ENCODE results near the gene FRMPD1. TPM values are rescaled to one million over a fixed set of nuclear protein-coding genes. Genes with fewer than 3 reads are reported as not detected.

The FRMPD1 gene
- total RNA-seq, 1 experiment from 2014 or later: 0.26 TPM

- no peak overlapping the region for H3K27ac Mint-ChIP-seq
- TF ChIP-seq ETV6 (CRISPR knock-in tag; IDR thresholded peaks at IDR 0.05) (no peak), OVOL2 (CRISPR knock-in tag; IDR thresholded peaks at IDR 0.05; ENCODE audit: borderline replicate concordance) (no peak)
- TF ChIP-seq, protein P1, sequence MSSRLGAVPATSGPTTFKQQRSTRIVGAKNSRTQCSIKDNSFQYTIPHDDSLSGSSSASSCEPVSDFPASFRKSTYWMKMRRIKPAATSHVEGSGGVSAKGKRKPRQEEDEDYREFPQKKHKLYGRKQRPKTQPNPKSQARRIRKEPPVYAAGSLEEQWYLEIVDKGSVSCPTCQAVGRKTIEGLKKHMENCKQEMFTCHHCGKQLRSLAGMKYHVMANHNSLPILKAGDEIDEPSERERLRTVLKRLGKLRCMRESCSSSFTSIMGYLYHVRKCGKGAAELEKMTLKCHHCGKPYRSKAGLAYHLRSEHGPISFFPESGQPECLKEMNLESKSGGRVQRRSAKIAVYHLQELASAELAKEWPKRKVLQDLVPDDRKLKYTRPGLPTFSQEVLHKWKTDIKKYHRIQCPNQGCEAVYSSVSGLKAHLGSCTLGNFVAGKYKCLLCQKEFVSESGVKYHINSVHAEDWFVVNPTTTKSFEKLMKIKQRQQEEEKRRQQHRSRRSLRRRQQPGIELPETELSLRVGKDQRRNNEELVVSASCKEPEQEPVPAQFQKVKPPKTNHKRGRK (CRISPR knock-in tag; IDR thresholded peaks at IDR 0.05; ENCODE audit: borderline replicate concordance): no peak
- POLR2A ChIA-PET: no interaction called here
- H3K36me3 Mint-ChIP-seq: no peaks in the 10 kb centered on the region
- DNase-seq (ENCODE audit: low spot score) (no peak), ATAC-seq (no peak)
- H3K27me3 Mint-ChIP-seq (ENCODE audit: low read depth): no peaks in the 10 kb centered on the region; the same call in 1 of the 2 replicates
- CTCF ChIA-PET: no interaction called here
- H3K9me3 Mint-ChIP-seq: no peaks in the 10 kb centered on the region
- H3K4me1 Mint-ChIP-seq: peaks cover 9% of the 10 kb centered on the region
- no peak overlapping the region for H3K4me3 Mint-ChIP-seq
Measured at GRCh38 chr9:37732952-37733351, 82.2 kb downstream of the FRMPD1 start.

DNA sequence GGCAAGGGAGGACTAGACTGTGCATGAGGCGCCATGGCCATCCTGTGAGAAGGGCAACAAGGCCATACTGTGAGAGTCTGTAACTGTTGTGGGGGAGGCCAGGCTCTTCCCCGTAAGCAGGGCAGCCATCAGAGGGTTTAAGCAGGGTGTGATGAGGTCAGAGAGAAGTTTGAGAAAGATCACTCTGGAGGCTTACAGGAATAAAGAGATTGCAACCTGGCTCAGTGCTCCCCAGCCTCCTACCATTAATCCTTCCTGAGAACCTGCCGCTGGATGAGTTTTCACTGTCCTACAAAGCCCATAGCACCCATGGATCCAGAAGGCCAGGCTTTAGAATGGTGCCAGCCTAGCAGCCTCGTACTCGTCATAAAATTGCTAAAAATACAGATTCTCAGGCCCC, 88.5 kb downstream of the FRMPD1 start:
- H3K36me3 Mint-ChIP-seq: no peaks in the 10 kb centered on the region
- ATAC-seq (no peak), DNase-seq (ENCODE audit: low spot score) (no peak)
- ChIA-PET POLR2A (no interaction called here), CTCF (no interaction called here)
- H3K9me3 Mint-ChIP-seq: no peaks in the 10 kb centered on the region
- no peaks in the 10 kb centered on the region for H3K4me1 Mint-ChIP-seq
- no peaks in the 10 kb centered on the region; the same call in 1 of the 2 replicates for H3K27me3 Mint-ChIP-seq (ENCODE audit: low read depth)
- H3K27ac Mint-ChIP-seq: no peak overlapping the region
- H3K4me3 Mint-ChIP-seq: no peak overlapping the region
- TF ChIP-seq ATF1 (CRISPR knock-in tag; IDR thresholded peaks at IDR 0.05) (no peak), SP1 (CRISPR knock-in tag; conservative IDR thresholded peaks at IDR 0.05) (no peak), ATF6 (CRISPR knock-in tag; IDR thresholded peaks at IDR 0.05) (no peak), ZNF423 (CRISPR knock-in tag; IDR thresholded peaks at IDR 0.05) (no peak), TP53 (CRISPR knock-in tag; IDR thresholded peaks at IDR 0.05) (no peak), ZNF219 (CRISPR knock-in tag; IDR thresholded peaks at IDR 0.05; ENCODE audit: borderline replicate concordance) (no peak), EMX1 (CRISPR knock-in tag; IDR thresholded peaks at IDR 0.05) (no peak), ZNF281 (CRISPR knock-in tag; IDR thresholded peaks at IDR 0.05) (no peak), IRF2 (CRISPR knock-in tag; IDR thresholded peaks at IDR 0.05; ENCODE audit: borderline replicate concordance, low read depth) (no peak), ZNF532 (CRISPR knock-in tag; IDR thresholded peaks at IDR 0.05; ENCODE audit: borderline replicate concordance) (no peak)
- TF ChIP-seq, protein P2, sequence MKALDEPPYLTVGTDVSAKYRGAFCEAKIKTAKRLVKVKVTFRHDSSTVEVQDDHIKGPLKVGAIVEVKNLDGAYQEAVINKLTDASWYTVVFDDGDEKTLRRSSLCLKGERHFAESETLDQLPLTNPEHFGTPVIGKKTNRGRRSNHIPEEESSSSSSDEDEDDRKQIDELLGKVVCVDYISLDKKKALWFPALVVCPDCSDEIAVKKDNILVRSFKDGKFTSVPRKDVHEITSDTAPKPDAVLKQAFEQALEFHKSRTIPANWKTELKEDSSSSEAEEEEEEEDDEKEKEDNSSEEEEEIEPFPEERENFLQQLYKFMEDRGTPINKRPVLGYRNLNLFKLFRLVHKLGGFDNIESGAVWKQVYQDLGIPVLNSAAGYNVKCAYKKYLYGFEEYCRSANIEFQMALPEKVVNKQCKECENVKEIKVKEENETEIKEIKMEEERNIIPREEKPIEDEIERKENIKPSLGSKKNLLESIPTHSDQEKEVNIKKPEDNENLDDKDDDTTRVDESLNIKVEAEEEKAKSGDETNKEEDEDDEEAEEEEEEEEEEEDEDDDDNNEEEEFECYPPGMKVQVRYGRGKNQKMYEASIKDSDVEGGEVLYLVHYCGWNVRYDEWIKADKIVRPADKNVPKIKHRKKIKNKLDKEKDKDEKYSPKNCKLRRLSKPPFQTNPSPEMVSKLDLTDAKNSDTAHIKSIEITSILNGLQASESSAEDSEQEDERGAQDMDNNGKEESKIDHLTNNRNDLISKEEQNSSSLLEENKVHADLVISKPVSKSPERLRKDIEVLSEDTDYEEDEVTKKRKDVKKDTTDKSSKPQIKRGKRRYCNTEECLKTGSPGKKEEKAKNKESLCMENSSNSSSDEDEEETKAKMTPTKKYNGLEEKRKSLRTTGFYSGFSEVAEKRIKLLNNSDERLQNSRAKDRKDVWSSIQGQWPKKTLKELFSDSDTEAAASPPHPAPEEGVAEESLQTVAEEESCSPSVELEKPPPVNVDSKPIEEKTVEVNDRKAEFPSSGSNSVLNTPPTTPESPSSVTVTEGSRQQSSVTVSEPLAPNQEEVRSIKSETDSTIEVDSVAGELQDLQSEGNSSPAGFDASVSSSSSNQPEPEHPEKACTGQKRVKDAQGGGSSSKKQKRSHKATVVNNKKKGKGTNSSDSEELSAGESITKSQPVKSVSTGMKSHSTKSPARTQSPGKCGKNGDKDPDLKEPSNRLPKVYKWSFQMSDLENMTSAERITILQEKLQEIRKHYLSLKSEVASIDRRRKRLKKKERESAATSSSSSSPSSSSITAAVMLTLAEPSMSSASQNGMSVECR (CRISPR knock-in tag; IDR thresholded peaks at IDR 0.05; ENCODE audit: borderline replicate concordance): no peak
- TF ChIP-seq, protein P3, sequence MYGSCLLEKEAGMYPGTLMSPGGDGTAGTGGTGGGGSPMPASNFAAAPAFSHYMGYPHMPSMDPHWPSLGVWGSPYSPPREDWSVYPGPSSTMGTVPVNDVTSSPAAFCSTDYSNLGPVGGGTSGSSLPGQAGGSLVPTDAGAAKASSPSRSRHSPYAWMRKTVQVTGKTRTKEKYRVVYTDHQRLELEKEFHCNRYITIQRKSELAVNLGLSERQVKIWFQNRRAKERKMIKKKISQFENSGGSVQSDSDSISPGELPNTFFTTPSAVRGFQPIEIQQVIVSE (CRISPR knock-in tag; IDR thresholded peaks at IDR 0.05; ENCODE audit: borderline replicate concordance): no peak
